GM21367 (cell line): ENCODE results near the gene HSD17B8.

Source experiments
- ATAC-seq: cut with Tn5 transposase; IDR thresholded peaks from one replicate; pipeline ENCODE4 v1.9.1; 2021; ENCODE audit not compliant: unreplicated experiment

HSD17B8 gene

DNA sequence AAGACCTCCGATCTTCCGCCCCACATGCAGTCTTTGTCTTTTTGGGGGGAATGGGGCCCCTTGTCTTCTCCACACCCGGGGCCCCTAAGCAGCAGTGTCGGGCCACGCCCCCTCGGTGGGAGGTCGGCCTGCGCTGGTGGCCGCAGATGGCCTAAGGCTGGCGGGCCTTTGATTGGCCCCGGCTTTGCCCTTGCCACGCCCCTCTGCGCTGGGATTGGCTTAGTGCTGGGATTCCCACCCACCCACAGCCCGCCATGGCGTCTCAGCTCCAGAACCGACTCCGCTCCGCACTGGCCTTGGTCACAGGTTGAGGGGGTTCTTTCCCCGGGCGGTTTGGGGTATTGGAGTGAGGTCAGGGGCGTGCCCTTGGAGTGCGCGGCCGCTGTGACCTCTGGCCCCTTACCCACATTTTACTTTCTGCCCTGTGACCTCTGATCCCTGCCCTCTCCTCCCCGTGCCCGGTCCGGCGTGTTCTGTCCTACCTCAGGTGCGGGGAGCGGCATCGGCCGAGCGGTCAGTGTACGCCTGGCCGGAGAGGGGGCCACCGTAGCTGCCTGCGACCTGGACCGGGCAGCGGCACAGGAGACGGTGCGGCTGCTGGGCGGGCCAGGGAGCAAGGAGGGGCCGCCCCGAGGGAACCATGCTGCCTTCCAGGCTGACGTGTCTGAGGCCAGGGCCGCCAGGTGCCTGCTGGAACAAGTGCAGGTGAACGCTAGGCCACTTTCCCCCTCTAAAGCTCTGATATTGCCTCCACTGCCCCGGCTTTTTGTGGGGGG is at the start of gene HSD17B8:
TSS of gene HSD17B8 (plus strand) at position 241 of the 776 bp plus-strand sequence. CDS start at position 255, 14 bp downstream.
- peak; percentile 34 for ATAC-seq

DNA sequence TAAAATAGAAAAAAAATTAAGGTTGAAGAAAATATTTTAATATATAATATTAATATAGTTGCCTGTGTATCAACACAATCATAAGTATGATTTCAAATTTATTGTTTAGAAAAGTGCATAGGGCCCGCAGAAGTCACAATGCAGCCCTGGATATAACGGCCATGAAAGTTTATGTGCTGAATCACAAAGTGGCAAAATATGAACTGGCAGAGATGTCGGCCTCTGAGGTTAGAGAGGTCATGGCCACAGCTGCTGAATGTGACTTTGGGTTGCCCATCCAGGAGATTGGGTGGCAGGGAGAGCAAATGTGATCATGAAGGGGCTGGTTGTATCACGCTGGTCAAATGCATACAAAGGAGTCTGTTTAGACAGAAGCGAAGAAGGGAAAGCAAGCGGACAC is 47.9 kb upstream of the HSD17B8 start:
- no peak for ATAC-seq

DNA sequence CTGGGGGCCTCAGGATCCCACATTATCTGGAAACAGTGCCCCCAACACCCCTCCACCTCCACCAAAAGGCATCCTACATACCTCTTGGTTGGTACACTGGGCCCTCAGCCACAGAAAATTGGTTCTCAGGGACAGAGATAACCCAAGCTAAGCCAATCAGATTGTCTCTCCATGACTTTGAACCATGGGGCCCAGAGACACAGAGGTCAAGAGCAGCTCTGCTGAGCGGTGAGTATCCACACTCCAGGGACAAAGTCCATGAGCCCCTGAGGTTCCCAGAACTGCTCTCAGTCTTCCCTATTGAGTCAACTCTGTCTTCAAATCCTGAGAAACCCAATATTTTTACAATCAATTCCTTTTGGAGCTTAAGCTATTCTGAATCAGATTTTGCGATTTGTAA is 47.5 kb upstream of the HSD17B8 start:
- no peak for ATAC-seq

DNA sequence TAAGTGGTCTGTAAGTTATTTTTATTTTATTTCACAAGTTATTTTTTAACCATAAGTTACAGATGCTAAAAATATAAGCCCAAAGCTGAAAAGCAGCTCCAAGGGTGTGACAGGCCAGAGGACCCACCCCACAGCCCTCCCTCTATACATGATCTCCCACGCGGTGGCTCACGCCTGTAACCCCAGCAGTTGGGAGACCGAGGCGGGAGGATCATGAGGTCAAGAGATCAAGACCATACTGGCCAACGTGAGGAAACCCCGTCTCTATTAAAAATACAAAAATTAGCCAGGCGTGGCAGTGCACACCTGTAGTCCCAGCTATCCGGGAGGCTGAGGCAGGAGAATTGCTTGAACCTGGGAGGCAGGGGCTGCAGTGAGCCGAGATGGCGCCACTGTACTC is 44.4 kb upstream of the HSD17B8 start:
- ATAC-seq: no peak

DNA sequence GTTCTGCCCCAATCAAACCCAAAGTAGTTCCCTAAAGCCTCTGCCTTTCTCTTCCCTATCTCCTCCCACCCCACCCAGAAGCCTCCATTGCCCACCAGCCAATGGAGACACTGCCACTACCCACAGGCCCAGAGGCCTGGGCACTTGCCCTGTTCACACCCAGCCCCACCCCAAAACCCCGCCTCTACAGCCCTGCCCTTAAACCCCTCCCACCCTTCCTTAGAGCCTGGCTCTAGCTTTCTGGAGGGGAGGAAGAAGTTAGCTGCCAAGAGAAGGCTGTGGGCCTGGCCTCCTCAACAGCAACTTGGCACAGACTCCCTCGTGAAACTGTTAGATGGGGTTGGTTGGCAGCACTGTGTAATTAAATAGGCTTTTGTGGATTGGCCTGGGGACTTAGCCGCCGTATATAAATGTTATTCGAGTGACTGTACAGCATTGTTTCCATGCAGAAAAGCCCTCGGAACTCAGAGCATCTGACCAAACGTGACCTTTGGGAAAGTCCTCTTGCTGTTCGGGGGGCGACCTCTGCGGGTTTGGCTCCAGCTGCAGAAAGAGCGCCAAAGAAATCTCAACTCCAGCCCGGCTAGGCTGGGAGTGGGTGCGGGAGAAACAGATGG is 43.6 kb upstream of the HSD17B8 start:
- ATAC-seq: no peak

DNA sequence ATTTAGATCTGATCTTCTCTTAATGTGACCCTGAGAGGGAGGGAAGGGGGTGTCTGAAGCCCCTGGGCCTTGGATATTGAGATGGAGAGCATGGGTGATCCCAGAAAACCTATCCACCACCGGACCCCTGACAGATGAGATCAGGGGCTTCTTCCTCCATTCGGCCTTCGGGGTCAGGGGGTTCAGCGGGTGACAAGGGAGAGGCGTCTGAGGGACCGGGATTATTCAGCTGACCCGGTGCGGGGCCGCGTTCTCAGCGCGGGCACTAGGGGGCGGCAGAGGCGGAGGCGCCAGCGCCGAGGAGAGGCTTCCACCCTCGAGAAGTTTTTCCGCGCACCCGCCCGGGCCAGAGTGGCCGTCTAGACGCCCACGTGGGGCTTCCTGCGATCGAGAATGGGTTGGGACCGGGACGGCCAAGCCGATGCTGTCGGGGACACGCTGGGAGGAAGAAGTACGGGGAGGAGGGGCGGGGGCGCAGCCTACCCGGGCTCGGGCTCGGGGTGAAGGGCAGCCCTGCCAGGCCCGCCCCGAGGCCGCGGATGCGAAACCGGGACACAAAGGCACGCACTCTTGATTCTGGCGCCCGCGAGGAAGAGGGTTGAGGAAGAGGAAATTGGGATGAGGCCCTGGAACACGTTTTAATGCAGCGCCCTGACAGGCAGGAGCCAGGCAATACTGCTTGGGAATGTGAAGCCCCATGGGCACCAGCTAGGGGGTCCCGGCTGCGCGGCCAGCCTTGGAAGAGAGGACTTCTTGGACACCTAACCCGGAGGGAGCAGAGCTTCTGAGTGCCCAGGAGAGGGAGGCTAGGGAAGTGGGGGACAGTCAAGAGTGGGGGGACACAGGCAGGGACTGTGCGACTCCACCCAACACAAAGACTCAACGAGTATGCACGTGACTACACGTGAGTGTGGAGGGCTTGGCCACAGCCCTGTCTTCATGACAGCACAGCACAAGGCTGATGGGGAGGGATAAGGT is 42.8 kb upstream of the HSD17B8 start:
- ATAC-seq: peak; percentile 71

DNA sequence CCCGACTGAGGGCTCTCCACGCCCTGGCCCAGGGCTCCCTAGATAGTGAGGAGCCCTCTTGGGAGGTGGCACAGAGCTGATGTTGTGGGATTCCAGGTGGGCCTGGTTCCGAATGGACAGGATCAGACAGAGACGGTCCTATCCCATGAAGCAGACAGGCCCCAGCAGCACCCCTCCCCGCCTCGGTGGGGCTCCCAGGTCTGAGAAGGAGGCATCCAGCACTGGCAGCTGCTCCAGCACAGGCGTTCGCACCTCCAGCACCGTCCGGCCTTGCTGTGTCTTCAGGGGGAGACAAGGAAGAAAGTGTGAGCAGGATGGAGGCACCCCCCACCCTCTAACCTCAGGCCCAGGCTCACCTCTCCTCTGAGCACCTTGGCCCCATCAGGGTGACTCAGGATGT is 40.9 kb upstream of the HSD17B8 start:
- no peak for ATAC-seq

DNA sequence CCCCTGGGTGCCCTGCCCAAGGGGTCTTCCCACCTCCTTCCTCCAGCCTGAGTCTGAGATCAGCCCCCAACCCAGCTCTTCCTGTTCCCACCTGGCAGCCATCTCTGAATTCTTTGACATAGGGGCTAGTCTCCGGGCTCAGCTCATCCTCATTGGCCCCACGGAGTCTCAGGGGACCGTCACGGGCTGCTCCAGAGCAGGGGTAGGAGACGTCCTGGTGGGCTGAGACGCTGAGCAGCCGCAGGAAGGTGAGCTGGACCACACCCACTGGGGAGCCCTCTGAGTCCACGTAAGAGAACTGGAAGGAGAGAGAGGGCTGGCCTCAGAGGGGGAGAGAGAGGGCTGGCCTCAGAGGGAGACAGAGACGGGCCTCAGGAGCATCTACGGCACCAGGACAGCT is 40.3 kb upstream of the HSD17B8 start:
- no peak for ATAC-seq

DNA sequence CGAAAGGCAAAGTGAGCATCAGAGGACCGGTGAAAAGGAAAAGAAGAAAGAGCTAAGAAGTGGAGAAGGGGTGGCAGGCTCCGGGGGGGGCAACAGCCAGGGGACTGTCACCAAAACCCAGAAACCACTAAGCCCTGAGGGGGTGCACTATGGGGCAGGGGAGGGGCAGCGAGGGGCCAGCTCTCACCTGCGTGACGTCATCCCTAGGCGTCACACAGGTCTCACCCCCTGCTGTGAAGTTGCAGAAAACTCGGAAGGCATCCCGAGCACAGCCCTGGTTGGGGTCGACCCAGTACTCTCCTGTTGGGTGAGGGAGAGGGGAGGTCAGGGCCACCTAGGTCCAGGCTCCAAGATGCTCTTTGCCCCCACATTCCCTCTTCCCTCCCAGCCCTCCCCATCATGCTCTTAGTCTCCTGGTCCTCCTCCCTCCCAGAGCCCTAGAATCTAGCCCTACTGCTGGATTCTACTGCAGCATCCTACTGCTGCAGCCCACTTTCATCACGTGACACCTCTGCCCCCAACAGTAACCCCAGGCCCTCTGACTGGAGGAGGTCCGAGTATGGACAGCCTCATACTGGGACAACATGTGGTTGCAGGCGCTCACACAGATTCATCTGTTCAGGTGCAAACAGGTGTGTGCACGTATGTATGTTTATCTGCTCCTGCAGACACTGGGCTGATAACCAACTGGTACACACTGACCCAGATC is 39.6 kb upstream of the HSD17B8 start:
- ATAC-seq: no peak

DNA sequence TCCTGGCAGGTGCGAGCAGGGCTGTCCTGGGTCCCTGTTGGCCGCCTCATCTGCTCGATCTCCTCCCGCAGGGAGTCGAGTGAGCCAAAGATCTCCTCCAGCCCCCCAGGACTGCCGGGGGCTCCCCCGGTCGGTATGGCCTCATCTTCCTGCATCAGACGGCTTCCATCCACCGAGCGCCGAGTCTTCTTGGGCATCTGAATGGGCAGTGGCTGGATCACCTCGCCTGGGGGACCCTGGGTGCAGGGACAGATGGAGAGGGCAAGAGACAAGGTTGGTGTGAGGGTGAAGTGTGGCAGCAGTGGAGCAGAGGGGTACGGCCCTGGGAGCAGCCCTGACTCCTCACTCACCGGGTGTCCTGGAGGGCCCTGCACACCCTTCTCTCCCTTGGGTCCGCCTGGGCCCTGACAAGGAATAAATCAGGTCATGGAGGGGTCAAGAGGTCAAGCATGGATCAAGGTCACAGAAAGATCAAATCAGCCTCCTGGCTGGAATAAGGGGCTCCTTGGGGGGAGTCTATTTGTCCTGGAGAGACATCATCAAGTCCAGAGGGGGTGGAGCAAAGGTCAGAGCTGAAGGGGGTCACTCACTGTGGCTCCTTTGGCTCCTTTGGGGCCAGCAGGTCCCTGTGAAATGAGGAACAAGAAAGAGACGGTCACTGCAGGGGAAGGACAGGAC is 38.7 kb upstream of the HSD17B8 start:
- ATAC-seq: no peak

DNA sequence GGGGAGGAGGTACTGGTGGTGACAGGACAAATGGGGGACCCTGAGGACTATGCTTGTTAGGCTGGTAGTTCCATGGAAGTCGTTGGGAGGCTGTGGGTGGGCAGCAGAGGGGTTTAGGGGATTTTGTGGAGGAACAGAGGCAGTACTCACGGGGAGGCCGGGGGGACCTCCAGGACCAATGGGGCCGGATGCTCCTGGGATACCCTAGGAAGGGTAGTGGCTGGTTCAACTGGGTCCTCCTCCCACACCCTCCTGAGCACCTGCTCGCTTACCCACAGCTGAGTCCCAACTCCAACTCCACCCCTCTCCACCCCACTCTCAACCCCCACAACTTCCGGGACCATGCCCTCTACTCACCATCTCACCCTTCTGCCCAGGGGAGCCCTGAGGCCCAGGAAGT is 38.1 kb upstream of the HSD17B8 start:
- ATAC-seq: no peak

DNA sequence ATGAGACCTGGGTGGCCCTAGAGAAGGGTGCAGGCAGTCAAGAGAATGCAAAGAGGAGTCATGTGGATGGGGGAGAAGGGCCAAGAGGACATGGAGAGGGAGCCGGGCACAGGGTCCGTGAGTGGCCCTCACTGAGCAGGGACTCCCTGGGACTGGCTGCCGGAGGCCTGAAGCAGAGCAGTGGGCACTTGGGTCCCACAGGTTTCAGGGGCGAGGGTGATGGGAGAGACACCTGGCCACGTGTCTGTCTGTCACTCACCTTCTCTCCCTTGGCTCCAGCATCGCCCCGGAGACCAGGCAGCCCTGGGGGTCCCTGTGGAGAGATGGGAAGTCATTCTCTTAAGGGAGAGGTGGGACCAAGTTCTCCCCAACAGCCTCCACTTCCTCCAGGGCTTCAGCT is 37.6 kb upstream of the HSD17B8 start:
- no peak for ATAC-seq

DNA sequence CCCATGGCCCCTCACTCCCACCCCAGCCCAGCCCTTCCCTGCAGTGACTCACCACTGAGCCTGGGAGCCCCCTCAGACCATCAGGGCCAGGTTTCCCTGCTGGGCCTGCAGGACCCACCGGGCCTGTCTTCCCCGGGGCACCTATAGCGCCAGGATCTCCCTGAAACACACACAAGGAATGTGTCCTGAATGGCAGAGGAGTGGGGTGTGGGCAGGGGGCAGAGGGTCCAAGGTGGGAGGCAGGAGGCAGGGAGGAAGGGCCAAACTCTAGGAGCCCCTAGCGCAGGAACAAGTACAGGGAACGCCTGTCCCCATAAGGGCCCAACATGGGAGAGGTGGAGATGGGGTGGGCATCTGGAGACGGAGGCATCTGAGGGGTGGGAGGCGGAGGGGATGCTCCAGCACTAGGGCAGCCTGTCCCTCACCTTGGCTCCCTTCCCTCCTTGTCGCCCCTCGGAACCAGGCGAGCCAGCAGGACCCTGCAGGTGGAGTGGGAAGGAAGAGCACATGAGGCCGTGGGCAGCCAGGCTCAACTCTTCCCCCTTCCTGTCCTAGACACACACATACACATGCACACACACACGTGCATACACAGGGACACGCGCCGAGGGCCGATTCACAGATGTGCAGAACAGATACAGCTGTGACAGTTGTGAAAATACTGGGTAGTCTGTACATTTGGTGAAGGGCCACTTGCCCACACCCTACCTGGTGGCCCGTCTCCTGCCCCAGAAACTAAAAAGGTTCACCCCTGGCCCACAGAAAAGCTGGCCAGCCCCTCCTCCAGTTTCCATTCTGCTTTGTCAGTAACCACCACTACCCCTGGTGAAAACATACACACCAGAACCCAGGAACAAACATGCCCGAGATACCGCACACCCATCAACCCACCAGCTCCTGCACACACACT is 36.8 kb upstream of the HSD17B8 start:
- ATAC-seq: no peak

DNA sequence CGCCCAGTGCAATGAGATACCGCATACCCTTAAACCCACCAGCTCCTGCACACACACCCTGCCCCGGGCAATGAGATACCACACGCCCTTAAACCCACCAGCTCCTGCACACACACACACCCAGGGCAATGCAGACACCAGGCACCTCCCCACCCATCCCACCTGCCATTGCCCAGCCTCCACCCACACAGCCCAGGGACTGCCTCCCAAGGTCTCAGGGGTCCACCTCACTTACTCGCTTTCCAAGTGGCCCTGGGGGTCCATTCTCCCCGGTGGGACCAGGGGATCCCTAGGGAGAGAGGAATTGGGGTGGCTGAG is 36.2 kb upstream of the HSD17B8 start:
- ATAC-seq: no peak

DNA sequence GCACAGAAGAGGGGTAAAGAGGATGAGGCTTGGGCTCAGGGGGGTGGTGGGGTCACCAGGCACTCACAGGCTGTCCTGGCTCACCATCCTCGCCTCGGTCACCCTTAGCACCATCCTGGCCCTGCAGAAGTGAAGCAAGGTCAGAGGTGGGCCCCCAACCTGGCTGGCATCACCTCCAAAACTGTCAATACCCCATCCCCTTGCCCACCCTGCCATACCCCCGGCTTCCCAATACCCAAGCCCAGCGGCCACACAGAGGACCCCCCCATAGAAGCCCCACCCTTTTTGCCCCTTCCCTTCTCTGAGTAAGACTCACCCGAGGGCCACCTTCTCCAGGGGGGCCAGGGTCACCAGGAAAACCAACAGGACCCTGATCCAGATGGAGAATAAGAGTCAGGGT is 35.8 kb upstream of the HSD17B8 start:
- ATAC-seq: no peak

DNA sequence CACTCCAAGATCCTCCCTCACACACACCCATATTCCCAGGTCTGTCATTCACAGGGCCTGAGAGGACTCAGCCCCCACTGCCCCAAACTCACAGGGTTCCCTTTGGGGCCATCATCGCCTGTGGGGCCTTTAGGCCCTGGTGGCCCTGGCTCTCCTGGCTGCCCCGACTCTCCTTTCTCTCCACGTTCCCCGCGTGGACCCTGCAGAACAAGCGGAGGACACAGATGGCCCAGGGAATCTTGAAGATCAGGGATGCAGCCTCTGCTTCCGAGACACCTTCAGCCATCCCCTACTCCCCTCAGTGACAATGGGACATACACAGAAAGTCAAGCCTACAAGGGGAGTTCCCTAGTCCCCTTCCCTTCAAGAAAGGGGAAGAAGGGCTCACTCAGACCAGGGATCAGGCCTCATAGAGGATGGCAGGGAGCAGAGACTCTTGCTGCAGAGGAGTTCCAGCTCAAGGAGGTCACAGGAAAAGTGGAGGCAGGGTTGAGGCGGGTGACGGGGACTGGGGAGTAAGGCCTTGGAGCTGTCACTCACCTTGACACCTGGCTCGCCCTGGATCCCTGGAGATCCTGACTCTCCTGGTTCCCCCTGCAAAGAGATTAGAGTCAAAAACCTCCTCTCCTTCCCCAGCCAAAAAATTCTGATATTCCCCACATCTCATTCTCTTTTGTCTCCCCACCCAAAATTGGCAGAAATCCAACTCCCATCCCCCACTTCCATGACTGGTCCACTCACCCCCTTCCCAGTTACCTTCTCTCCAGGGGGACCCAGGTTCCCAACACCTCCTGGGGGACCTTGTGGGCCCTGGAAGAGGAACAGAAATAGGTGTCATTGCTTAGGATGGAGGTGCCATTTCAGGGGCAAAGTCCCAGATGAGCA is 34.9 kb upstream of the HSD17B8 start:
- no peak for ATAC-seq

DNA sequence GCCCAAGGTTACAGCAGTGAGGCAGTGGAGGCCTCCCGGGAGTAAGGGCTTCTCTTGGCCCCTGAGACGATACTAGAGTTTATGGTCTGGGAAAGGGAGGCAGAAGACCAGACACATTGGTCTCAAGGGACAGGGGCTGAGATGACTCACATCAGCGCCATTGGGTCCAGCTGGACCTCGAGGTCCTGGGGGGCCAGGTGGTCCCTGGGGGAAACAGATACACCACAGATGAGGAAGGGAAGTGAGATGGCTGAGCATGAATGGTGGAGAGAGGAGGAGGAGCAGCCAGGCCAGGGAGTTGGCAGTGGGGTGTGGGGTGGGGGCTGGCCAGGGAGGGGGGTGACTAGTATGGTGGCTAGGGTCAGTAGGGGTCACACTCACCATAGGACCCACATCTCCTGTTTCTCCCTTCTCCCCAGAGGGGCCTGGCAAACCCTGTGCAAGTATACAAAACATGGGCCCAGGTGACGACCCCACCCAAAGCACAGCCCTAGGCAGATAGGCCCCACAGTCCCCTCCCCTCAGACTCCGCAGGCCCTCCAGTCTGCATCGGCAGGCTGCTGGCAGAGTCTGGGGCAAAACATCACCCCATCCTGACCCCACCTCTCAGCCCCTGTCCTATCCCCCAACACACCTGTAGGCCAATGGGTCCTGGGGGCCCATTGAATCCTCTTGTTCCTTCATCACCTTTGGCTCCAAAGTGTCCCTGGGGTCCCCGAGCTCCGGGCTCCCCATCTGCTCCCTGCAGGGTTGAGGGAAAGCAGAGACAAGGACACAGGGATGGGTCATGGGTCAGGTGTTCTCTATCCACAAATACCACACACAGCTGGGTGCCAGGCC is 34.1 kb upstream of the HSD17B8 start:
- no peak for ATAC-seq
